Measurements from ENCODE around the gene RXRG. TPM values are rescaled to one million over a fixed set of nuclear protein-coding genes. Genes with fewer than 3 reads are reported as not detected.

RXRG gene
- total and polyA plus RNA-seq, 2 of the 8 experiments (the other 6 are each of a cell fraction or from before 2014, with no cell fraction given): not detected

- Histone ChIP-seq H2BK5ac (ENCODE audit: low read depth, low read length) (no peak overlapping the region), H2BK12ac (ENCODE audit: low read depth, low read length) (no peak overlapping the region), H3K36me3 (ENCODE audit: control insufficient read depth in 2 of 4, insufficient read depth in 4 of 4, low read length in 3 of 4) (no peaks in the 10 kb centered on the region), H4K20me1 (replicated peaks in 1 of 2; ENCODE audit: control insufficient read depth in 1 of 2, insufficient read depth in 2 of 2, low read length in 2 of 2) (no peaks in the 10 kb centered on the region), H3K18ac (ENCODE audit: extremely low read depth, low read length) (no peak overlapping the region), H3K23ac (ENCODE audit: insufficient read length) (no peak overlapping the region), H4K5ac (ENCODE audit: insufficient read length, low read depth, low read length) (no peak overlapping the region), H3K56ac (replicated peaks; ENCODE audit: insufficient read length, low read depth, low read length) (no peak overlapping the region), H2AK5ac (ENCODE audit: low read depth, low read length) (no peak overlapping the region), H3K79me1 (ENCODE audit: low read depth, low read length) (no peaks in the 10 kb centered on the region), H2BK15ac (ENCODE audit: low read length) (no peak overlapping the region), H2BK20ac (ENCODE audit: low read length) (no peak overlapping the region), H3K4me3 (ENCODE audit: extremely low read depth in 1 of 4, insufficient read depth in 2 of 4, low read depth in 3 of 4, low read length in 4 of 4) (no peak overlapping the region), H4K8ac (ENCODE audit: extremely low read depth, insufficient read depth, low read length) (no peak overlapping the region), H2BK120ac (replicated peaks; ENCODE audit: low read depth, low read length) (no peak overlapping the region), H3K9me3 (ENCODE audit: insufficient read depth in 2 of 2, low read depth in 1 of 2, low read length in 1 of 2) (no peaks in the 10 kb centered on the region), H3K27ac (ENCODE audit: low read depth, low read length) (no peak overlapping the region), H3K14ac (ENCODE audit: insufficient read length) (no peak overlapping the region), H3K9ac (replicated peaks in 1 of 4; ENCODE audit: extremely low read depth in 1 of 4, low read depth in 3 of 4, low read length in 3 of 4) (no peak overlapping the region), H3K79me2 (ENCODE audit: control insufficient read depth in 1 of 2, insufficient read depth in 2 of 2, low read length in 2 of 2) (no peaks in the 10 kb centered on the region), H3K27me3 (replicated peaks in 1 of 4; ENCODE audit: control insufficient read depth in 3 of 4, extremely low read depth in 1 of 4, insufficient read depth in 3 of 4, low read length in 3 of 4) (no peaks in the 10 kb centered on the region; a peak in 1 of 7 replicates), H3K4me2 (ENCODE audit: insufficient read depth in 1 of 2, low read depth in 2 of 2, low read length in 2 of 2) (no peak overlapping the region), H3K4ac (replicated peaks; ENCODE audit: insufficient read length, low read depth, low read length) (no peak overlapping the region), H3K4me1 (replicated peaks in 1 of 4; ENCODE audit: control insufficient read depth in 3 of 4, insufficient read depth in 4 of 4, low read length in 3 of 4) (no peaks in the 10 kb centered on the region), H3K23me2 (ENCODE audit: low read depth, low read length) (no peaks in the 10 kb centered on the region), H4K91ac (replicated peaks; ENCODE audit: insufficient read length, low read length) (no peak overlapping the region), H2AFZ (ENCODE audit: low read length) (no peak overlapping the region)
- no peak for TF ChIP-seq TAF1 (IDR thresholded peaks at IDR 0.05; ENCODE audit: low read depth, low read length)
- no peak for TF ChIP-seq CTBP2 (IDR thresholded peaks at IDR 0.05; ENCODE audit: borderline replicate concordance, insufficient read depth, insufficient read length, low read length)
- TF ChIP-seq MAX (IDR thresholded peaks at IDR 0.05): no peak
- TF ChIP-seq CREB1 (IDR thresholded peaks at IDR 0.05): no peak
- no peak for DNase-seq (ENCODE audit: low read depth in 1 of 2, low spot score in 2 of 2)
- ChIA-PET POLR2A (ENCODE audit: partially characterized antibody) (no interaction called here), CTCF (ENCODE audit: partially characterized antibody) (interaction anchor here (1.4 to 2.9 kb wide), 3 partner anchors 10 to 172 kb away, joined by 4 to 16 read pairs (median 6); no protein-coding TSS in a partner anchor)
- no peak for FAIRE-seq
- 94% methylated on average over 2 of the region's 2 CpGs; no CpG with 5 or more reads in 1 of the 2 experiments for WGBS, 2 experiments (ENCODE audit: extremely low coverage in 1 of 2, insufficient coverage in 1 of 2, insufficient read length in 1 of 2, insufficient replicate concordance in 2 of 2, low coverage in 1 of 2, low lambda C conversion rate in 2 of 2, missing lambda C conversion rate in 1 of 2)
Measured at GRCh38 chr1:165419839-165420238, 25.1 kb downstream of the RXRG start.
